Measurements from ENCODE around the gene CEBPA. TPM values are rescaled to one million over a fixed set of nuclear protein-coding genes. Genes with fewer than 3 reads are reported as not detected.

The CEBPA gene
- total RNA-seq, 1 donor from 2014 or later: 75.1 TPM

GRCh38 chr19:33306191-33306590, 3.9 kb upstream of the CEBPA start:
- ATAC-seq (no peak), DNase-seq (no peak)
- Histone ChIP-seq H3K27me3 (ENCODE audit: low read depth) (peaks cover 4% of the 10 kb centered on the region), H3K36me3 (no peaks in the 10 kb centered on the region), H3K9me3 (no peaks in the 10 kb centered on the region), H3K4me1 (peaks cover 23% of the 10 kb centered on the region), H3K27ac (no peak overlapping the region), H3K4me3 (no peak overlapping the region)
- TF ChIP-seq, protein P1, sequence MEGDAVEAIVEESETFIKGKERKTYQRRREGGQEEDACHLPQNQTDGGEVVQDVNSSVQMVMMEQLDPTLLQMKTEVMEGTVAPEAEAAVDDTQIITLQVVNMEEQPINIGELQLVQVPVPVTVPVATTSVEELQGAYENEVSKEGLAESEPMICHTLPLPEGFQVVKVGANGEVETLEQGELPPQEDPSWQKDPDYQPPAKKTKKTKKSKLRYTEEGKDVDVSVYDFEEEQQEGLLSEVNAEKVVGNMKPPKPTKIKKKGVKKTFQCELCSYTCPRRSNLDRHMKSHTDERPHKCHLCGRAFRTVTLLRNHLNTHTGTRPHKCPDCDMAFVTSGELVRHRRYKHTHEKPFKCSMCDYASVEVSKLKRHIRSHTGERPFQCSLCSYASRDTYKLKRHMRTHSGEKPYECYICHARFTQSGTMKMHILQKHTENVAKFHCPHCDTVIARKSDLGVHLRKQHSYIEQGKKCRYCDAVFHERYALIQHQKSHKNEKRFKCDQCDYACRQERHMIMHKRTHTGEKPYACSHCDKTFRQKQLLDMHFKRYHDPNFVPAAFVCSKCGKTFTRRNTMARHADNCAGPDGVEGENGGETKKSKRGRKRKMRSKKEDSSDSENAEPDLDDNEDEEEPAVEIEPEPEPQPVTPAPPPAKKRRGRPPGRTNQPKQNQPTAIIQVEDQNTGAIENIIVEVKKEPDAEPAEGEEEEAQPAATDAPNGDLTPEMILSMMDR (IDR thresholded peaks at IDR 0.05): no peak
- intact Hi-C loops (cut with DNase I): no loop called here

DNA sequence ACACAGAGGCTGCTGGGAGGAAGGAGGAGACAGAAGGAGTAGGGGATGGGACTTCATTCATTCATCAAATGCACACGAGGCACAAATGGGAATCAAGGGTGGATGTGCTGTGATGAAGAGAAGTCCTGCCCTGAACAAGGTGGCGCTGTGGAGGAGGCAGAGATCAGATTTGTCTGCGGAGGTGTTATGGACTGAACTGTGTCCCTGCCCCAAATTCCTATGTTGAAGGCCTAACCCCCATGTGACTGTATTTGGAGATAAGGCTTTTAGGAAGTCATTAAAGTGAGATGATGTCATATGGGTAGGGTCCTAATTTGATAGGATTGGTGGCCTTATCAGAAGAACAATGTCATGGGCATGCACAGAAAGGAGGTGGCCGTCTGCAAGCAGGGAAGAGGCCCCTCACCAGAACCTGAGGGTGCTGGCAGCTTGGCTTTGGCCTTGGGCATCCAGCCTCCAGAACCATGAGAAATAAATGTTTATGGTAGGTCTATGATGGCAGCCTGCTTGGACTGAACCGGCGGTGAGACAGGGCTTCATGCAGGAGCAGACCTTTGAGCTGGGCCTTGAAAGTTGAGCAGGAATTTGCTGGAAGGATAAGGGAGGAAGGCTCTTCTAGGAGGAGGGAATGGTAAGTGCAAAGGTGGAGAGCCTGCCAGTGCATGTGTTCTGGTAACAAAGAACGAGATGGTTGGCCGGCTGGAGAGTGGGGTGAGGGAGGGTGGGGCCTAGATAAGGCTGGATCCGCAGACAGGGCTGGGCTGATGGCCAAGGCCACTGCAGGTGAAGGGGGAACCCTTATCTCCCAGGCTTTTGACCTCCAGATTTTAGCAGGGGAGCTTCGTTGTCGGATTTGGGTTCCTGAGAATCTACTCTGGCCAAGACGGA, 2.7 kb upstream of the CEBPA start:
- peaks cover 10% of the 10 kb centered on the region for H3K27me3 ChIP-seq (ENCODE audit: low read depth)
- TF ChIP-seq, protein P1 (IDR thresholded peaks at IDR 0.05): no peak
- ATAC-seq (no peak), DNase-seq (peak; percentile 79)
- H3K36me3 ChIP-seq: no peaks in the 10 kb centered on the region
- peak overlapping the region; percentile 85 for H3K27ac ChIP-seq
- peaks cover 25% of the 10 kb centered on the region for H3K4me1 ChIP-seq
- intact Hi-C loops (cut with DNase I): no loop called here
- H3K4me3 ChIP-seq: no peak overlapping the region
- H3K9me3 ChIP-seq: no peaks in the 10 kb centered on the region

DNA sequence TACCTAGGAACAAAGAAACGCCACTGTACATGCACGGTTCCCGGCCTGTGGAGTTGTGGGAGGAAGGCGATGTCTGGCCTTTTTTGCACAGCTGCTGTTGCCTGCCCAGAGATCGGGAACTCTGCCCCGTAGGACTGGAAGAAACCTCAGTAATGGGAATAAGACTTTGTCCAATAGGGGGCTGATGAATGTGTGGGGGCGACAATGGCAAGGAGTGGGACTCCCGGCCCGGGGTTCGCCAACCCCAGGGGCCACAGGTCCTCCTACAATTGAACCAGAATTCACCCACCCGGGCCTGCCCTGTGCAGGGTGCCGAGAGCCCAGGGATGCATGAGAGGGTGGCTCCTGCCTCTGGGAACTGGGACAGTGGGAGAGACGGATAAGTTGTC, 2.0 kb upstream of the CEBPA start:
- Histone ChIP-seq H3K4me3 (peak overlapping the region; percentile 84), H3K9me3 (no peaks in the 10 kb centered on the region), H3K27ac (peak overlapping the region; percentile 85), H3K4me1 (peaks cover 32% of the 10 kb centered on the region), H3K27me3 (ENCODE audit: low read depth) (peaks cover 10% of the 10 kb centered on the region), H3K36me3 (no peaks in the 10 kb centered on the region)
- no peak for DNase-seq
- intact Hi-C loops (cut with DNase I): no loop called here
- no peak for ATAC-seq
- TF ChIP-seq, protein P1 (IDR thresholded peaks at IDR 0.05): no peak

- Histone ChIP-seq H3K27me3 (ENCODE audit: low read depth) (peaks cover 10% of the 10 kb centered on the region), H3K4me3 (peak overlapping the region; percentile 84), H3K27ac (peak overlapping the region; percentile 85), H3K4me1 (peaks cover 37% of the 10 kb centered on the region), H3K9me3 (no peaks in the 10 kb centered on the region), H3K36me3 (no peaks in the 10 kb centered on the region)
- DNase-seq (no peak), ATAC-seq (peak in 1 of 2 donors; percentile 11)
- TF ChIP-seq, protein P1 (IDR thresholded peaks at IDR 0.05): no peak
- intact Hi-C loops (cut with DNase I): no loop called here
Observed at GRCh38 chr19:33303791-33304345, 1.5 kb upstream of the CEBPA start.

GRCh38 chr19:33302974-33303790, 848 bp upstream of the CEBPA start:
- Histone ChIP-seq H3K27me3 (ENCODE audit: low read depth) (peaks cover 10% of the 10 kb centered on the region), H3K4me3 (peak overlapping the region; percentile 84), H3K9me3 (no peaks in the 10 kb centered on the region), H3K4me1 (peaks cover 41% of the 10 kb centered on the region), H3K36me3 (no peaks in the 10 kb centered on the region), H3K27ac (peak overlapping the region; percentile 85)
- TF ChIP-seq, protein P1 (IDR thresholded peaks at IDR 0.05): no peak
- peak; percentile 79 for DNase-seq
- peak; percentile 72 to 75 for ATAC-seq
- intact Hi-C loops (cut with DNase I): no loop called here

Measured in lower lobe of right lung (tissue), 2 donors.